HCT116 (cell line): ENCODE results near the gene NLRP6. TPM values are rescaled to one million over a fixed set of nuclear protein-coding genes. Genes with fewer than 3 reads are reported as not detected.

Experiments used
- ATAC-seq: fragments of 200-7000 bp; cut with Tn5 transposase; 2 replicates; pipeline ENCODE4 v1.9.1; 2020; ENCODE audit warnings: mild to moderate bottlenecking, moderate library complexity
- BruUV-seq: library from RNA; stranded (reverse); fragments of 400-500 nt; replicated peaks from 2 replicates; lab custom pipeline; 2021; lab: Mats Ljungman, UMichigan
- CTCF ChIA-PET: fragments of 300-600 bp; sonication (Branson Sonifier 250); formaldehyde crosslinking; loops from one replicate; lab custom pipeline; 2021; ENCODE audit warnings: antibody characterized with exemption; lab: Charles Lee
- POLR2A ChIA-PET: fragments of 300-600, 350-600 bp; sonication (Branson Sonifier 250); formaldehyde crosslinking; loops from one replicate; lab custom pipeline; 2021; ENCODE audit warnings: antibody characterized with exemption; lab: Charles Lee
- RAD21 ChIA-PET, 2 experiments: fragments of 300-600 bp; sonication (Branson Sonifier 250); formaldehyde crosslinking; loops; one replicate each; lab custom pipeline; 2023; ENCODE audit warnings: low total read pairs in 2 of 2; ENCODE audit not compliant: uncharacterized antibody in 2 of 2, unreplicated experiment in 2 of 2, low non-redundant PET in 1 of 2; lab: Charles Lee
- DNase-seq: peaks from one replicate; pipeline ENCODE4 v3.0.0-alpha.2; 2010; ENCODE audit warnings: low read depth, low spot score
- H2AFZ ChIP-seq: fragments of 200-600 bp; shearing (Covaris generic), sonication (generic); 2 replicates; pipeline ENCODE4 v1.6.1; 2017; ENCODE audit warnings: low read depth, mixed run types, mixed read lengths, antibody characterized with exemption, low read length; ENCODE audit not compliant: poor library complexity, severe bottlenecking
- H3K27ac ChIP-seq: 2 replicates; pipeline ENCODE4 v1.5.1; 2012; ENCODE audit warnings: low read depth, low read length
- H3K27me3 ChIP-seq: fragments of 200-600 bp; sonication (generic); 2 replicates; pipeline ENCODE4 v1.6.1; 2016; ENCODE audit warnings: mixed run types, low read length, mixed read lengths; ENCODE audit not compliant: insufficient read depth
- H3K36me3 ChIP-seq, 2 experiments: fragments of 200-500 bp in 1 of 2; fragments of 200-600 bp in 1 of 2; sonication (Bioruptor generic) in 1 of 2; sonication (generic) in 1 of 2; 2 replicates each; pipeline versions ENCODE4 v1.5.1 to v1.6.1; 2014 to 2016; ENCODE audit warnings: low read length in 2 of 2, inconsistent platforms in 1 of 2, mixed read lengths in 1 of 2, mixed run types in 1 of 2; ENCODE audit not compliant: insufficient read depth in 2 of 2, control insufficient read depth in 1 of 2
- H3K4me1 ChIP-seq, 2 experiments: fragments of 200-600 bp in 1 of 2; sonication (generic) in 1 of 2; 2 replicates each; pipeline versions ENCODE4 v1.5.1 to v1.6.1; 2012 to 2017; ENCODE audit warnings: low read length in 2 of 2, inconsistent platforms in 1 of 2, mild to moderate bottlenecking in 1 of 2, mixed read lengths in 1 of 2, mixed run types in 1 of 2, moderate library complexity in 1 of 2; ENCODE audit not compliant: insufficient read depth in 2 of 2, control insufficient read depth in 1 of 2
- H3K4me2 ChIP-seq: fragments of 200-600 bp; sonication (generic); 2 replicates; pipeline ENCODE4 v1.6.1; 2017; ENCODE audit warnings: mixed run types, low read length, mixed read lengths
- H3K4me3 ChIP-seq, 2 experiments: fragments of 200-600 bp in 1 of 2; sonication (generic) in 1 of 2; replicated peaks in 1 of 2; 2 replicates each; pipeline ENCODE4 v1.5.1; 2011 to 2016; ENCODE audit warnings: low read length in 2 of 2, control low read depth in 1 of 2, low read depth in 1 of 2, mild to moderate bottlenecking in 1 of 2, mixed read lengths in 1 of 2, mixed run types in 1 of 2
- H3K79me2 ChIP-seq: fragments of 200-600 bp; sonication (generic); 2 replicates; pipeline ENCODE4 v1.6.1; 2017; ENCODE audit warnings: mild to moderate bottlenecking, mixed run types, low read length, moderate library complexity, mixed read lengths; ENCODE audit not compliant: insufficient read depth
- H3K9ac ChIP-seq: fragments of 200-600 bp; sonication (generic); 2 replicates; pipeline ENCODE4 v1.6.1; 2016; ENCODE audit warnings: low read length, mixed read lengths
- H3K9me2 ChIP-seq: fragments of 200-600 bp; sonication (generic), shearing (Covaris generic); 2 replicates; pipeline ENCODE4 v1.6.1; 2017; ENCODE audit warnings: mixed run types, mild to moderate bottlenecking, moderate library complexity; ENCODE audit not compliant: insufficient read depth
- H3K9me3 ChIP-seq, 2 experiments: fragments of 200-500 bp in 1 of 2; fragments of 200-600 bp in 1 of 2; sonication (Bioruptor generic) in 1 of 2; sonication (generic) in 1 of 2; 2 replicates each; pipeline ENCODE4 v1.6.1; 2014 to 2017; ENCODE audit warnings: low read length in 2 of 2, mixed read lengths in 2 of 2, inconsistent platforms in 1 of 2, low read depth in 1 of 2, mild to moderate bottlenecking in 1 of 2, mixed run types in 1 of 2, moderate library complexity in 1 of 2; ENCODE audit not compliant: control insufficient read depth in 1 of 2, insufficient read depth in 1 of 2
- H4K20me1 ChIP-seq: fragments of 200-600 bp; sonication (generic), shearing (Covaris generic); 2 replicates; pipeline ENCODE4 v1.6.1; 2017; ENCODE audit warnings: mixed run types, mild to moderate bottlenecking, moderate library complexity; ENCODE audit not compliant: insufficient read depth
- ATF3 ChIP-seq: IDR thresholded peaks from 2 replicates; pipeline ENCODE4 v1.6.1; 2012
- CBX3 ChIP-seq: IDR thresholded peaks from 2 replicates; pipeline ENCODE4 v1.6.1; 2012; ENCODE audit warnings: low read depth
- CEBPB ChIP-seq: IDR thresholded peaks from 2 replicates; pipeline ENCODE4 v1.6.1; 2012; ENCODE audit warnings: low read depth
- EGR1 ChIP-seq: IDR thresholded peaks from 2 replicates; pipeline ENCODE4 v1.6.1; 2012; ENCODE audit warnings: low read depth
- ELF1 ChIP-seq: IDR thresholded peaks from 2 replicates; pipeline ENCODE4 v1.6.1; 2012; ENCODE audit warnings: low read depth, borderline replicate concordance
- EZH2 ChIP-seq: fragments of 200-600 bp; sonication (generic); IDR thresholded peaks from 2 replicates; pipeline ENCODE4 v1.6.1; 2017; ENCODE audit warnings: antibody characterized with exemption, mixed run types
- EZH2phosphoT487 ChIP-seq: fragments of 200-600 bp; IDR thresholded peaks from 2 replicates; pipeline ENCODE4 v1.6.1; 2018; ENCODE audit warnings: antibody characterized with exemption, borderline replicate concordance
- FOSL1 ChIP-seq: IDR thresholded peaks from 2 replicates; pipeline ENCODE4 v1.6.1; 2012; ENCODE audit warnings: low read depth
- JUND ChIP-seq: IDR thresholded peaks from 2 replicates; pipeline ENCODE4 v1.6.1; 2012
- POLR2AphosphoS5 ChIP-seq: IDR thresholded peaks from 2 replicates; pipeline ENCODE4 v1.6.1; 2011; ENCODE audit warnings: mild to moderate bottlenecking, low read depth, low read length, moderate library complexity
- RAD21 ChIP-seq: IDR thresholded peaks from 2 replicates; pipeline ENCODE4 v1.6.1; 2012; ENCODE audit warnings: low read depth, mild to moderate bottlenecking
- SIN3A ChIP-seq: IDR thresholded peaks from 2 replicates; pipeline ENCODE4 v1.6.1; 2012; ENCODE audit warnings: low read depth
- SP1 ChIP-seq: IDR thresholded peaks from 2 replicates; pipeline ENCODE4 v1.6.1; 2012; ENCODE audit warnings: low read depth
- SRF ChIP-seq: IDR thresholded peaks from 2 replicates; pipeline ENCODE4 v1.6.1; 2012; ENCODE audit warnings: low read depth
- TCF7L2 ChIP-seq: IDR thresholded peaks from 2 replicates; pipeline ENCODE4 v1.7.0; 2011; ENCODE audit warnings: borderline replicate concordance, inconsistent platforms; ENCODE audit not compliant: insufficient read depth, insufficient read length; ENCODE audit errors: extremely low read depth
- ZFX ChIP-seq: fragments of 450-650 bp; IDR thresholded peaks from 2 replicates; pipeline ENCODE4 v1.6.1; 2017
- ZNF274 ChIP-seq: fragments of 200-500 bp; sonication (Bioruptor generic); IDR thresholded peaks from 2 replicates; pipeline ENCODE4 v1.6.1; 2014; ENCODE audit warnings: mild to moderate bottlenecking, low read depth, low read length, inconsistent platforms
- intact Hi-C: fragments of 100-400 bp; cut with micrococcal nuclease; formaldehyde crosslinking; loops from 2 replicates; pipeline ENCODE4 v1.10.0; 2022
- total RNA-seq: library from RNA; stranded (reverse); gene quantifications from one replicate; pipeline ENCODE4 v1.2.1, GENCODE V29; 2021; ENCODE audit not compliant: unreplicated experiment
- TF ChIP-seq, protein P1 (sequence below): IDR thresholded peaks from 2 replicates; pipeline ENCODE4 v1.6.1; 2011; ENCODE audit warnings: mild to moderate bottlenecking, low read length, moderate library complexity; ENCODE audit not compliant: insufficient replicate concordance; ENCODE audit errors: extremely low read depth
- TF ChIP-seq, protein P2 (sequence below): IDR thresholded peaks from 2 replicates; pipeline ENCODE4 v1.6.1; 2012

The NLRP6 gene
- total RNA-seq, 1 experiment from 2014 or later = not detected

DNA sequence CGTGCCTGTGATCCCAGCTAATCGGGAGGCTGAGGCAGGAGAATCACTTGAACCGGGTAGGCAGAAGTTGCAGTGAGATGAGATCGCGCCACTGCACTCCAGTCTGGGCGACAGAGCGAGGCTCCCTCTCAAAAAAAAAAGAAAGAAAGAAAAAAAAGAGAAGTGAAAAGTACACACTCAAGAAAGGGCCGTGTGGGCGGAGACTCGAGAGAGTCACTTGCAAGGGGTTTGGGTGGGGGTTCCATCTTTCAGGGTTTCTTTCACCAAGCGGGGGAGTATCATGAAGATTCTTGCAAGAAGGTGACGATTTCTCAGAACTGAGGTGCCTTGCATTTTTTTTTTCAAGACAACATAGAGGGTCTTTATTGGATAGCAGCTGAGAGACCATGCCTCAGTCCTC is 25.2 kb downstream of the NLRP6 start:
- POLR2A ChIA-PET = no interaction called here
- no peaks in the 10 kb centered on the region for H3K9me2 ChIP-seq
- intact Hi-C loops = loop anchor here (5.0 to 10.0 kb wide), 2 partner anchors 54 to 91 kb away; partner anchors contain the start of gene PKP3
- CTCF ChIA-PET = no interaction called here
- no peaks in the 10 kb centered on the region for H3K9me3 ChIP-seq
- DNase-seq (no peak), ATAC-seq (no peak)
- no peak overlapping the region for H3K4me3 ChIP-seq
- H3K36me3 ChIP-seq = no peaks in the 10 kb centered on the region
- no peaks in the 10 kb centered on the region for H3K79me2 ChIP-seq
- no peak overlapping the region for H2AFZ ChIP-seq
- BruUV-seq = no TSS peak
- RAD21 ChIA-PET = no interaction called here
- no peak overlapping the region for H3K4me2 ChIP-seq
- TF ChIP-seq SIN3A = no peak
- no peak for TF ChIP-seq POLR2AphosphoS5
- H3K27ac ChIP-seq = no peak overlapping the region
- no peaks in the 10 kb centered on the region for H4K20me1 ChIP-seq
- H3K4me1 ChIP-seq = peaks cover 0 to 9% of the 10 kb centered on the region in 2 experiments; a peak in 1 of 4 replicates
- H3K27me3 ChIP-seq = no peaks in the 10 kb centered on the region
- no peak overlapping the region for H3K9ac ChIP-seq

DNA sequence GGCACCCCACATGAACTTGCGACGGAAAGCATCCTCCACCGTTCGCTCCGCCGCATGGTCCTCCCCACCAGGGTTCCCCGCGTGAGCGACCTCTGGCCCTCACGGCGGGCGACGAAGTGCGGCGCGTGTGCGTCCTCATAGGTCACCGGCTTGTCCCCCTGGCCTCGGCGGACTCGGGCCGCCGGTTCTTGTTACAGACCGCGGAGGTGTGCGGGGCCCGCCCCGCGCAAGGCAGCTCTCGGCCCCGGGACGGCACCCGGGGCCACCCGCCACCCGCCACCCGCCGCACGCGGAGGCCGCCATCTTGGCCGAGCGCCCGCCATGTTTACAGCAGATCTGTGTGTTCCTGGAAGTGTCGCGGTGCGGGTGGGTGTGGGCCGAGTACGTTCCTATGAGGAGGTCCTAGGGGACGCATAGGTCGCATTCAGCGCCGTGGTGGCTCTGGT is 25.9 kb downstream of the NLRP6 start:
- intact Hi-C loops = loop anchor here (5.0 to 10.0 kb wide), 2 partner anchors 53 to 91 kb away; partner anchors contain the start of gene PKP3
- ChIA-PET CTCF (interaction anchor here (0.8 to 2.8 kb wide), 2 partner anchors 13 to 144 kb away, joined by 4 to 10 read pairs; no protein-coding TSS in a partner anchor), POLR2A (no interaction called here)
- TF ChIP-seq ELF1 (no peak), SRF (no peak), RAD21 (no peak), EZH2phosphoT487 (no peak), CEBPB (no peak), FOSL1 (no peak), ZNF274 (no peak), CBX3 (no peak), JUND (no peak), EZH2 (no peak), EGR1 (no peak), SIN3A (no peak), ATF3 (no peak), SP1 (no peak), ZFX (no peak), TCF7L2 (no peak), POLR2AphosphoS5 (no peak)
- TF ChIP-seq, protein P1, sequence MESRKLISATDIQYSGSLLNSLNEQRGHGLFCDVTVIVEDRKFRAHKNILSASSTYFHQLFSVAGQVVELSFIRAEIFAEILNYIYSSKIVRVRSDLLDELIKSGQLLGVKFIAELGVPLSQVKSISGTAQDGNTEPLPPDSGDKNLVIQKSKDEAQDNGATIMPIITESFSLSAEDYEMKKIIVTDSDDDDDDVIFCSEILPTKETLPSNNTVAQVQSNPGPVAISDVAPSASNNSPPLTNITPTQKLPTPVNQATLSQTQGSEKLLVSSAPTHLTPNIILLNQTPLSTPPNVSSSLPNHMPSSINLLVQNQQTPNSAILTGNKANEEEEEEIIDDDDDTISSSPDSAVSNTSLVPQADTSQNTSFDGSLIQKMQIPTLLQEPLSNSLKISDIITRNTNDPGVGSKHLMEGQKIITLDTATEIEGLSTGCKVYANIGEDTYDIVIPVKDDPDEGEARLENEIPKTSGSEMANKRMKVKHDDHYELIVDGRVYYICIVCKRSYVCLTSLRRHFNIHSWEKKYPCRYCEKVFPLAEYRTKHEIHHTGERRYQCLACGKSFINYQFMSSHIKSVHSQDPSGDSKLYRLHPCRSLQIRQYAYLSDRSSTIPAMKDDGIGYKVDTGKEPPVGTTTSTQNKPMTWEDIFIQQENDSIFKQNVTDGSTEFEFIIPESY = no peak
- TF ChIP-seq, protein P2, sequence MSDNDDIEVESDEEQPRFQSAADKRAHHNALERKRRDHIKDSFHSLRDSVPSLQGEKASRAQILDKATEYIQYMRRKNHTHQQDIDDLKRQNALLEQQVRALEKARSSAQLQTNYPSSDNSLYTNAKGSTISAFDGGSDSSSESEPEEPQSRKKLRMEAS = no peak

More for the DNA sequence above, 25.9 kb downstream of the NLRP6 start:
- ATAC-seq = no peak
- Histone ChIP-seq H3K9ac (no peak overlapping the region), H3K9me3 (no peaks in the 10 kb centered on the region), H3K27ac (no peak overlapping the region), H4K20me1 (no peaks in the 10 kb centered on the region), H3K4me3 (no peak overlapping the region), H3K27me3 (no peaks in the 10 kb centered on the region), H3K36me3 (no peaks in the 10 kb centered on the region), H2AFZ (no peak overlapping the region), H3K4me1 (peaks cover 3 to 13% of the 10 kb centered on the region in 2 experiments), H3K9me2 (no peaks in the 10 kb centered on the region), H3K79me2 (no peaks in the 10 kb centered on the region), H3K4me2 (no peak overlapping the region)
- RAD21 ChIA-PET = interaction anchor here in 1 of 2 experiments (0.6 kb wide), 1 partner anchor 52 kb away, joined by 5 read pairs; no protein-coding TSS in a partner anchor
- no TSS peak for BruUV-seq
- no peak for DNase-seq
